Measurements from ENCODE around the gene LRRC46.

- TF ChIP-seq CTCF (IDR thresholded peaks at IDR 0.05) (no peak), EP300 (IDR thresholded peaks at IDR 0.05) (no peak), POLR2A (IDR thresholded peaks at IDR 0.05; ENCODE audit: low read depth) (no peak), POLR2AphosphoS5 (IDR thresholded peaks at IDR 0.05) (no peak)
Measured at GRCh38 chr17:47844227-47844626, 12.8 kb downstream of the LRRC46 start.

Data from esophagus muscularis mucosa (tissue), 4 donors.